HCT116 (cell line): ENCODE results near the gene AMDHD2. TPM values are rescaled to one million over a fixed set of nuclear protein-coding genes. Genes with fewer than 3 reads are reported as not detected.
"Not testable (repeated sequence)": the region's sequence is repeated elsewhere in the genome, so short reads cannot be mapped to it uniquely, and the experiment has no call there.

Experiments
- ATAC-seq: fragments of 200-7000 bp; cut with Tn5 transposase; 2 replicates; pipeline ENCODE4 v1.9.1; 2020; ENCODE audit warnings: mild to moderate bottlenecking, moderate library complexity
- BruUV-seq: library from RNA; stranded (reverse); fragments of 400-500 nt; replicated peaks from 2 replicates; lab custom pipeline; 2021; lab: Mats Ljungman, UMichigan
- CTCF ChIA-PET: fragments of 300-600 bp; sonication (Branson Sonifier 250); formaldehyde crosslinking; loops from one replicate; lab custom pipeline; 2021; ENCODE audit warnings: antibody characterized with exemption; lab: Charles Lee
- POLR2A ChIA-PET: fragments of 300-600, 350-600 bp; sonication (Branson Sonifier 250); formaldehyde crosslinking; loops from one replicate; lab custom pipeline; 2021; ENCODE audit warnings: antibody characterized with exemption; lab: Charles Lee
- RAD21 ChIA-PET, 2 experiments: fragments of 300-600 bp; sonication (Branson Sonifier 250); formaldehyde crosslinking; loops; one replicate each; lab custom pipeline; 2023; ENCODE audit warnings: low total read pairs in 2 of 2; ENCODE audit not compliant: uncharacterized antibody in 2 of 2, unreplicated experiment in 2 of 2, low non-redundant PET in 1 of 2; lab: Charles Lee
- DNase-seq: peaks from one replicate; pipeline ENCODE4 v3.0.0-alpha.2; 2010; ENCODE audit warnings: low read depth, low spot score
- H2AFZ ChIP-seq: fragments of 200-600 bp; shearing (Covaris generic), sonication (generic); 2 replicates; pipeline ENCODE4 v1.6.1; 2017; ENCODE audit warnings: low read depth, mixed run types, mixed read lengths, antibody characterized with exemption, low read length; ENCODE audit not compliant: poor library complexity, severe bottlenecking
- H3K27ac ChIP-seq: 2 replicates; pipeline ENCODE4 v1.5.1; 2012; ENCODE audit warnings: low read depth, low read length
- H3K27me3 ChIP-seq: fragments of 200-600 bp; sonication (generic); 2 replicates; pipeline ENCODE4 v1.6.1; 2016; ENCODE audit warnings: mixed run types, low read length, mixed read lengths; ENCODE audit not compliant: insufficient read depth
- H3K36me3 ChIP-seq, 2 experiments: fragments of 200-500 bp in 1 of 2; fragments of 200-600 bp in 1 of 2; sonication (Bioruptor generic) in 1 of 2; sonication (generic) in 1 of 2; 2 replicates each; pipeline versions ENCODE4 v1.5.1 to v1.6.1; 2014 to 2016; ENCODE audit warnings: low read length in 2 of 2, inconsistent platforms in 1 of 2, mixed read lengths in 1 of 2, mixed run types in 1 of 2; ENCODE audit not compliant: insufficient read depth in 2 of 2, control insufficient read depth in 1 of 2
- H3K4me1 ChIP-seq, 2 experiments: fragments of 200-600 bp in 1 of 2; sonication (generic) in 1 of 2; 2 replicates each; pipeline versions ENCODE4 v1.5.1 to v1.6.1; 2012 to 2017; ENCODE audit warnings: low read length in 2 of 2, inconsistent platforms in 1 of 2, mild to moderate bottlenecking in 1 of 2, mixed read lengths in 1 of 2, mixed run types in 1 of 2, moderate library complexity in 1 of 2; ENCODE audit not compliant: insufficient read depth in 2 of 2, control insufficient read depth in 1 of 2
- H3K4me2 ChIP-seq: fragments of 200-600 bp; sonication (generic); 2 replicates; pipeline ENCODE4 v1.6.1; 2017; ENCODE audit warnings: mixed run types, low read length, mixed read lengths
- H3K4me3 ChIP-seq, 2 experiments: fragments of 200-600 bp in 1 of 2; sonication (generic) in 1 of 2; replicated peaks in 1 of 2; 2 replicates each; pipeline ENCODE4 v1.5.1; 2011 to 2016; ENCODE audit warnings: low read length in 2 of 2, control low read depth in 1 of 2, low read depth in 1 of 2, mild to moderate bottlenecking in 1 of 2, mixed read lengths in 1 of 2, mixed run types in 1 of 2
- H3K79me2 ChIP-seq: fragments of 200-600 bp; sonication (generic); 2 replicates; pipeline ENCODE4 v1.6.1; 2017; ENCODE audit warnings: mild to moderate bottlenecking, mixed run types, low read length, moderate library complexity, mixed read lengths; ENCODE audit not compliant: insufficient read depth
- H3K9ac ChIP-seq: fragments of 200-600 bp; sonication (generic); 2 replicates; pipeline ENCODE4 v1.6.1; 2016; ENCODE audit warnings: low read length, mixed read lengths
- H3K9me2 ChIP-seq: fragments of 200-600 bp; sonication (generic), shearing (Covaris generic); 2 replicates; pipeline ENCODE4 v1.6.1; 2017; ENCODE audit warnings: mixed run types, mild to moderate bottlenecking, moderate library complexity; ENCODE audit not compliant: insufficient read depth
- H3K9me3 ChIP-seq, 2 experiments: fragments of 200-500 bp in 1 of 2; fragments of 200-600 bp in 1 of 2; sonication (Bioruptor generic) in 1 of 2; sonication (generic) in 1 of 2; 2 replicates each; pipeline ENCODE4 v1.6.1; 2014 to 2017; ENCODE audit warnings: low read length in 2 of 2, mixed read lengths in 2 of 2, inconsistent platforms in 1 of 2, low read depth in 1 of 2, mild to moderate bottlenecking in 1 of 2, mixed run types in 1 of 2, moderate library complexity in 1 of 2; ENCODE audit not compliant: control insufficient read depth in 1 of 2, insufficient read depth in 1 of 2
- H4K20me1 ChIP-seq: fragments of 200-600 bp; sonication (generic), shearing (Covaris generic); 2 replicates; pipeline ENCODE4 v1.6.1; 2017; ENCODE audit warnings: mixed run types, mild to moderate bottlenecking, moderate library complexity; ENCODE audit not compliant: insufficient read depth
- CBX3 ChIP-seq: IDR thresholded peaks from 2 replicates; pipeline ENCODE4 v1.6.1; 2012; ENCODE audit warnings: low read depth
- CTCF ChIP-seq, 3 experiments: fragments of 200-600 bp in 1 of 3; sonication (generic) in 1 of 3; IDR thresholded peaks in 2 of 3; conservative IDR thresholded peaks in 1 of 3; 2 replicates each; pipeline ENCODE4 v1.5.1; 2012 to 2017; ENCODE audit warnings: low read depth in 2 of 3, low read length in 2 of 3, antibody characterized with exemption in 1 of 3, borderline replicate concordance in 1 of 3, control low read depth in 1 of 3, mild to moderate bottlenecking in 1 of 3, mixed read lengths in 1 of 3, mixed run types in 1 of 3, moderate library complexity in 1 of 3; ENCODE audit not compliant: insufficient read depth in 1 of 3
- ELF1 ChIP-seq: IDR thresholded peaks from 2 replicates; pipeline ENCODE4 v1.6.1; 2012; ENCODE audit warnings: low read depth, borderline replicate concordance
- JUND ChIP-seq: IDR thresholded peaks from 2 replicates; pipeline ENCODE4 v1.6.1; 2012
- MAX ChIP-seq: IDR thresholded peaks from 2 replicates; pipeline ENCODE4 v1.6.1; 2012
- REST ChIP-seq: IDR thresholded peaks from 2 replicates; pipeline ENCODE4 v1.6.1; 2012; ENCODE audit warnings: low read depth
- intact Hi-C: fragments of 100-400 bp; cut with micrococcal nuclease; formaldehyde crosslinking; loops from 2 replicates; pipeline ENCODE4 v1.10.0; 2022
- total RNA-seq: library from RNA; stranded (reverse); gene quantifications from one replicate; pipeline ENCODE4 v1.2.1, GENCODE V29; 2021; ENCODE audit not compliant: unreplicated experiment

The AMDHD2 gene
- total RNA-seq, 1 experiment from 2014 or later, result 42.9 TPM

GRCh38 chr16:2532494-2533141, 12.4 kb downstream of the AMDHD2 start (continued):
- TF ChIP-seq CTCF (IDR thresholded peaks at IDR 0.05 in 2 of 3, conservative IDR thresholded peaks at IDR 0.05 in 1 of 3; ENCODE audit: borderline replicate concordance in 1 of 3, insufficient read depth in 1 of 3, low read depth in 2 of 3, low read length in 2 of 3), result no peak
- no peak for TF ChIP-seq REST
- no peak for TF ChIP-seq MAX
- no peak for TF ChIP-seq CBX3
- TF ChIP-seq JUND, result no peak
- no peak for TF ChIP-seq ELF1

GRCh38 chr16:2533142-2533755, 13.1 kb downstream of the AMDHD2 start:
- not testable (repeated sequence) for ATAC-seq

More at GRCh38 chr16:2533142-2533755, 13.1 kb downstream of the AMDHD2 start:
- H2AFZ ChIP-seq, H3K9me2 ChIP-seq, intact Hi-C loops, RAD21 ChIA-PET, H3K79me2 ChIP-seq, H4K20me1 ChIP-seq, DNase-seq, CTCF ChIA-PET, H3K27me3 ChIP-seq, H3K9me3 ChIP-seq, BruUV-seq: not testable (repeated sequence)
- Histone ChIP-seq H3K36me3 (peaks cover under 1 to 14% of the 10 kb centered on the region in 2 experiments; a peak in 2 of 4 replicates), H3K27ac (peak overlapping the region; percentile 93), H3K4me3 (peak overlapping the region; percentile 53 to 67), H3K9ac (peak overlapping the region; percentile 86), H3K4me1 (peaks cover 12 to 47% of the 10 kb centered on the region in 2 experiments), H3K4me2 (peak overlapping the region; percentile 97)
- POLR2A ChIA-PET, result interaction anchor here (1.4 kb wide), 1 partner anchor 13 kb away, joined by 6 read pairs; the partner anchor contains the start of gene AMDHD2
